Inferior parietal cortex (tissue), 1 donor: Measurements from ENCODE around the gene ACTN4.

ENCODE experiments used
- DNase-seq: peaks from one replicate; pipeline ENCODE4 v3.0.0-alpha.2; 2016; ENCODE audit errors: extremely low spot score

ACTN4 gene

GRCh38 chr19:38695832-38696728, 48.6 kb downstream of the ACTN4 start:
- no peak for DNase-seq

GRCh38 chr19:38696729-38697055, 49.2 kb downstream of the ACTN4 start:
- DNase-seq = no peak

GRCh38 chr19:38697197-38697596, 49.7 kb downstream of the ACTN4 start:
- DNase-seq = no peak

- no peak for DNase-seq
These were observed 50.2 kb downstream of the ACTN4 start for GRCh38 chr19:38697641-38698071.

- DNase-seq = no peak
These were observed 51.0 kb downstream of the ACTN4 start for GRCh38 chr19:38698225-38699026.

- no peak for DNase-seq
These were observed 51.5 kb downstream of the ACTN4 start for GRCh38 chr19:38699027-38699346.

GRCh38 chr19:38699647-38700349, 52.3 kb downstream of the ACTN4 start:
- DNase-seq = no peak

- DNase-seq = no peak
These were observed 53.0 kb downstream of the ACTN4 start for GRCh38 chr19:38700350-38700901.

GRCh38 chr19:38700902-38701454, 53.5 kb downstream of the ACTN4 start:
- no peak for DNase-seq

GRCh38 chr19:38701455-38702063, 54.1 kb downstream of the ACTN4 start:
- no peak for DNase-seq

GRCh38 chr19:38702278-38702677, 54.8 kb downstream of the ACTN4 start:
- no peak for DNase-seq

GRCh38 chr19:38703509-38703908, 56.1 kb downstream of the ACTN4 start:
- no peak for DNase-seq

GRCh38 chr19:38704488-38705026, 57.1 kb downstream of the ACTN4 start:
- no peak for DNase-seq

- no peak for DNase-seq
These were observed 58.0 kb downstream of the ACTN4 start for GRCh38 chr19:38705197-38706019.

- DNase-seq = no peak
These were observed 59.5 kb downstream of the ACTN4 start for GRCh38 chr19:38706792-38707511.

GRCh38 chr19:38707512-38708114, 60.2 kb downstream of the ACTN4 start:
- DNase-seq = no peak

- no peak for DNase-seq
These were observed 61.1 kb downstream of the ACTN4 start for GRCh38 chr19:38708413-38709024.

GRCh38 chr19:38709119-38709518, 61.7 kb downstream of the ACTN4 start:
- no peak for DNase-seq
